Measurements from ENCODE around the gene NAT9. TPM values are rescaled to one million over a fixed set of nuclear protein-coding genes. Genes with fewer than 3 reads are reported as not detected.

NAT9 gene
- polyA plus RNA-seq, 10 donors: 28.4 to 40.0 (median 33.4) TPM

GRCh38 chr17:74782571-74782970, 6.4 kb upstream of the NAT9 start:
- no peak for DNase-seq

- DNase-seq: no peak
Measured at GRCh38 chr17:74780443-74781238, 4.5 kb upstream of the NAT9 start.

- DNase-seq: peak in 2 of 3 donors; percentile 39 to 55
Measured at GRCh38 chr17:74779948-74780400, 3.8 kb upstream of the NAT9 start.

DNA sequence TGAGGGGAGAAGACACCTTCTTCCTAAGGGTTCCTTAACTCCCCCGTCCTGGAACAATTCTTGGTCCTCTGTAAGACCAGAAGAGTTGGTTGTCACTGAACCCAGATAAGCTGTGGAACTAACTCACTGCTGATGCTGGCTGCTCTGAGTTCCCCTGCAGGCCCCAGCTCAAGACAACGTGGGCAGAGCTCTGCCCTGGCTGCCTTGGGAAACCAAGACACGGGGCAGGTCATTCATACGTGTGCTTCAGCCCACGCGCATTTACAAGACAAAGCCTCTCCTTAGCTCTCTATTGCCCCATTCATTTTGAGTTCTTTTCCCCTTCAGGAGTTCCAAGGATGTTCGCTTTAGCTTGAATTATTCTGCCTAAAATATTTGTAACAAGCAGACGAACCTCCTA, 3.4 kb upstream of the NAT9 start:
- no peak for DNase-seq

- no peak for DNase-seq
Measured at GRCh38 chr17:74778960-74779359, 2.8 kb upstream of the NAT9 start.

GRCh38 chr17:74777901-74778515, 1.9 kb upstream of the NAT9 start:
- no peak for DNase-seq

GRCh38 chr17:74776990-74777389, 845 bp upstream of the NAT9 start:
- DNase-seq: no peak

DNA sequence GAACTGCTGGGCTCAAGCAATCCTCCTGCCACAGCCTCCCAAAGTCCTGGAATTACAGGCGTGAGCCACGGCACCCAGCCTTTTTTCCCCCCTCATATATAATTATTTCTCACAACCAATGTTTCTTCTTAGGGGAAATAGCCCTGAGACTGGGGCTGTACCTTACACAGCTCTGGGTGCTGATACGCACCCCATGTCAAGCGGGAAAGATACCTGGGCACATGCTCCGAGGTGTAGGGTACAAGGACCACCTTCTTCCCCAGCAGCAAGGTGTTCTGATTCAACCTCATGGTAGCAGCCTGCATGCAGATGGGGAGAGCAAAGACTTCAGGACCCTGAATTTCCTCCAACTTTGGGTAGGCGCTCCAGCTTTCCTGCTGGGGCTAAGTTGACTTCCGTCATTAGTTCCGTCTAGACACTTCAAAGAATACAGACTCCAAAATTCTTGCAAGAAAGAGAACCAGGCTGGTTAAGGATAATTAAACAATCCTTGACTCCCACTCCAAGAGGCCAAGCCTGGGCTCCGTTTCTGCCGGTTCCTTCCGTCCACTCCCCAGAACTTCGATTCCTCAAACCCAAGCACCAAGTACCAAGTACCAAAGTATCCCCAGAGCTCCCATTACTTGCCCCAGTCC, 619 bp downstream of the NAT9 start:
- no peak for DNase-seq

GRCh38 chr17:74773871-74774286, 2.3 kb downstream of the NAT9 start:
- DNase-seq: no peak

DNA sequence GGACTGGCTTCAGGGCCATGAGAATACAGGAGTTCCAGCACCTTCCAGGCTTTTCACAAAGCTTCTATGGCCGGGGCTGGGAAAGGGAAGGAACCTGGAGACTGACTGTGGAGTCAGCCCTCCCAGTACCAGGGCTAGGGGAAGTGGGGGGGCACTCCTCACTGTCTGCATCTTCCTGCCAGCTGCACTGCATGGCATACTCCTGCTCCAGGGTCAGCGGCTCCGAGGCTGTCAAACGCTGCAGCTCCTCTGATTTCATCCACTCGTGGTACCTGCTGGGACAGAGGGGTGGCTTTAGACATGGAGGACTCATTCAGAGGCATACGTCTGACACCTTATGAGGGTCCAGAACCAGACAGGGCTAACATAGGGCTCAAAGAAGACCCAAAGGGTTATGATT, 2.7 kb downstream of the NAT9 start:
- no peak for DNase-seq

DNA sequence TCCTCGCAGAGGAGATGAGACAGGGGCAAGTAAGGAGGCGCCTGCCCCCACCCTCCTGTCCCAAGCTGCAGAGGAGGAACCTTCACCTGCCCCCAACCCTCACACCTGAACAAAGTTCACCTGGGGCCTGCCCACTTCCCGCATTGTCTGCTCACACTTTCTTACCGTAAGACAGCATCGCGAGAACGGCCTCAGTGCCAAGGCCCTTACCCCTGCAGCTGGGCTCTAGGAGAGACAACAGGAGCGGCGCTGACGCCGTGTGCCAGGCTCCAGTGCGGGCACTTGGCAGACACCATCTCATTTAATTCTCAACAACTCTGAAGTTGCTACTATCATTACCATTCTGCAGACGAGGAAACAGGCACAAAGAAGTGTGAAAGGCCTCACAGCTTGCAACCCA, 4.1 kb downstream of the NAT9 start:
- DNase-seq: no peak

DNA sequence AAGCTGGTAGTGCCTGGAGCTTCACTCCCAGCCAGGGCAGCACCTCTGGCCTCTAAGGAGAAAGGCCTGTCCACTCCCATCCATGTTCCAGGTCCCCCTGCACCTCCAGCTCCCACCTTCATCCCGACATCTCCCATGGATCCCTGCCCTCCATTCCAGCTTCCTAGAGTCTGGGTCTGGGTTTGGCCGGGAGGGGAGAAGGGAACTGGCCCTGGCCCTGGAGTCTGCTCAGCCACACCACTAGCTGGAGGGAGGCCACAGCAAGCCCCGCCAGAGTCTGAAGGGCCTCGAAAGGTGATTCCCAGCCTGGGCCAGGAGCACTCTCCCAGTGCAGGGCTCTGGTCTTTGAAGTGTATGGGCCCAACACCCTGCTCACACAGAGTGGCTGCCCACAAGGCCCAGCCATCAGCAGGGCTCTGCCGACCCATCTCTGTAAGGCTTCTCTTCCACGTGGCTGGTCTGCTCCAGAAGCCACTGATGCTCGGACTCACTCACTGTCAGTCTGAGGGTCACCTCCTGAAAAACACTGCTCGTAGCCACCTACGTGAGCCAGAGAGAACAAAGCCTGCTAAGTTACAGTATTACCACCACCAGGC, 4.7 kb downstream of the NAT9 start:
- no peak for DNase-seq

DNA sequence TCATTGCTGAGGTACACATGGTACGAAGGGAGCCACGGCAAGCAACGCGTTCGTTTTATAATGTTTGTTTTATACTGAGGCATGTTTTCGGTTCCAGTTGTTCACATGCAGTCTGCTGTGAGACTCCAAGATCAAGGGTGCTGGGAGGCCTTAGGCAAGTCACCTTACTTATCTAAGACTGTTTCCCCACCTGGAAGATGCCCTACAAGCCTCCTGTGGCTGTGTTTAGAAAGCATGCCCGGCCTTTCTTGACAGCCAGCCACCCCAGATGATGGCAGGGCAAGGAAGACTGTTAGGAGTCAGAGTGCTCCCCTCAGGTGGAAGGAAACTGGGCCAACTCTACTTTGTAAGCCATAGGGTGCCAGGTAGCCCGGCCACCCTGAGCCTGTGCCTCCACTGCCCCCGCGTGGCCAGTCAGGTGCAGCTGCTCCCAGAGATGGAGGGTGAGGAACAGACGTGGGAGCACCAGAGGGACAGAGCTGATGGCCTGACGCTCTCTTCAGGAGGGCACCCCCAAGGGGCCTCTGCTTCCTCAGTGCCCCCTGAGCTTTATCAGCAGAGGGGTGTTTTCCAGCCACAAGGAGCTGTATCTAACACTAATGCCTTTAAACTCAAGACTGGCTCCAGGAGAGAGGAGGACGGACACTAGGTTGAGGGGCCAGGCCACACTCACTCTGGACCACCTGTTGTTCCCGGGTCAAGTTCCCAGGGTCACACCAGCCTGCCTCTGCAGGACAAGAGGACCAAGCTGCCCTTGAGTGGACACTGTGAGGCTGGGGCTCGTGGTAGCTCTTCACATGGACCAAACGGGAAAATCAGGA, 5.4 kb downstream of the NAT9 start:
- peak in 1 of 3 donors; percentile 43 for DNase-seq

DNA sequence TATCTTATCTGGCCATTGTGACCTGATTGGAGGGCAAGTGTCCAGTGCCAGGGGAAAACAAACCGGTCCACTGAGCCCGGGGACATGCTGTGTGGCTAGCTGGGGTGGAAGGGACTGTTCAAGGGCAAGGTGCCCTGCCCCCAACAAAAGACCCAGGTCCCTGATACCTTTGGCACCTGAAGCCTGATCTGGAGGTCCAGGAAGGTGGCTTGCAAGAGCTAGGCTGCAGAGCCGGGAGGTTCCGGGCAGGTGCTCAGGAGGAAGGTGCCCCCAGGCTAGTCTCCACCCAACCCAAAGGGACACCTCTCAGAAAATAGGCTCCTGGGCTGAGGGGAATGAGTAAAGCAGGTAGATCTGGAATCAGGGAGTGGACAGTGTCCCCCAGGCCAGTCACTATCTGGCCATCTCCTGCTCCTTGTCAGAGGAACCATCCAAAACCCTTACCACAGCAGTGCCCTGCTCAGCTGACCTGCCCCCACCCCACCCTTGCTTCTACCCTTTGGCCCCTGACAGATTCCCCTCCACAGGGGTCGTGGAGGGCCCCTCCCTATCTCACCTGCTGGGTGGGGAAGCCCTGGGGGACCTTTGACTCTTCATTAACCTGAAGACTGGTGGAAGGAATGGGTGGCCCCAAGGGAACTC, 6.2 kb downstream of the NAT9 start:
- DNase-seq: no peak

DNA sequence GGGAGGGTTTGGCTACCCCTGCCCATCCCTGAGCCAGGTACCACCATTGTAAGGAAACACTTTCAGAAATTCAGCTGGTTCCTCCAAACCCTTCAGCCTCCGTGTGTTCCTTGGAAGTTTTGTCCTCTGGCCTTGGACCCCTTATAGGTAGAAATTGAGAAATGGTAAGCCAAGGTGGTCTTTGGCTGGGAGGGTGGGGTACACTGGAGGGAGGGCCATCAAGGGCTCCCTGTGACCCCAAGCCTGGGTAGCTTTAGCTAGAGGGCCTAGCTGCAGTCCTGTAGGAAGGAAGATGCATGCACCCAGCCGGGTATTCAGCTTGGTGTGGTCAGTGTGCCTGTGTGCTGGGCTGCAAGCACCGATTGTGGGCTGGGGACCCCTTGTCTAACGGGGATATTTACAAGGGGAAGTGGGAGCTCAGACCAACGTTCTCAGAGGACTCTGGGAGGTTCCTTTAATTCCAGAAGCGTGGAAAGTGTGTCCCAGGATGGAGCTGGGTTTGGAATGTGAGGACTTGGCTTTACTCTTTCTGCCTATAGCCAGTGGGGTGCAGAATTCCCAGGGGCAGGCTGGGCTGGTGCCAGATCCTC, 6.8 kb downstream of the NAT9 start:
- DNase-seq: no peak

- DNase-seq: no peak
Measured at GRCh38 chr17:74768763-74769114, 7.4 kb downstream of the NAT9 start.

DNA sequence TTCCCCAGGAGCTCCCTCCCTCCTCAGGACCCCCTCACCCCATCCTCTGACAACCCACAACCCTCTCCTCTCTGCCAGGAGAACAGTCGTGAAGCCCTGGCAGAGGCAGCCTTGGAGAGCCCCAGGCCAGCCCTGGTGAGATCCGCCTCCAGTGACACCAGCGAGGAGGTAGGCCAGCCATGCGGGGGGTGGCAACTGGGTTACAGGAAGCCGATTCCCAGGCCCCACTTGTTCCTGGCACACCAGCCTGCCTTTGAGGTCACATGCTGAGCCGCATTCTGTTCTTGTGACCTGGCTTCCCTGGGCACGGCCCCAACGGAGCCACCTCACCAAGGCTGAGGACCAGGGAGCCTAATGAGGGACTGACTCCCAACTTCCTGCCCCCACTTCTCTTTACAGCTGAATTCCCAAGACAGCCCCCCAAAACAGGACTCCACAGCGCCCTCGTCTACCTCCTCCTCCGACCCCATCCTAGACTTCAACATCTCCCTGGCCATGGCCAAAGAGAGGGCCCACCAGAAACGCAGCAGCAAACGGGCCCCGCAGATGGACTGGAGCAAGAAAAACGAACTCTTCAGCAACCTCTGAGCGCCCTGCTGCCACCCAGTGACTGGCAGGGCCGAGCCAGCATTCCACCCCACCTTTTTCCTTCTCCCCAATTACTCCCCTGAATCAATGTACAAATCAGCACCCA, 7.9 kb downstream of the NAT9 start:
- DNase-seq: no peak

GRCh38 chr17:74767111-74767516, 9.0 kb downstream of the NAT9 start:
- no peak for DNase-seq

- no peak for DNase-seq
Measured at GRCh38 chr17:74766413-74766812, 9.7 kb downstream of the NAT9 start.

DNA sequence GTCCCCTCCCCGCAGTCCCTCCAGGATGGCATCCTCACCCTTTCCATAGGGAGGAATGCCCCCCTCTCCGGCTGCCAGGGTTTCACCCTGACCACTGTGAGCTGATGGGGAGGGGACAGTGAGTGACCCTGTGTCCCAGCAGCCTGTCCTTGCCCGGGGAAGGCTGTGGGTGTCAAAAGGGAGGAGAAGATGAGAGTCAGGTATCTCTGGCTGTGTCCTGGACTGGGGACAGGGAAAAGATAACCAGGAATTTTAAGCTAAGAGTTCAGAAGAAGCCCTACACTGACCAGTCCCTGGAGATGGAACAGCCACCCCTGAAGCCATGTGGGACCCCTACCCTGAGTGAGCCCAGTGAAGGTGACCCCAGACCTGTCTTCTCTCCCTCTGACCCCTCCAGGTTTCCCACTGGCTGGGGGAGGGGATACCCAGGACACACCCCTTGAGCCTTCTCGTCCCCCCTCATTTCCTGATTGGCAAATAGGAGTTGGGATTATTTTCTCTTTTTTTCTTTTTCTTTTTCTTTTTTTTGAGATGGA, 11.3 kb downstream of the NAT9 start:
- no peak for DNase-seq
